ENCODE data around the gene P2RX4.
"Not testable (repeated sequence)": the region's sequence is repeated elsewhere in the genome, so short reads cannot be mapped to it uniquely, and the experiment has no call there.

P2RX4 gene

GRCh38 chr12:121189131-121189530 lies 20.8 kb upstream of the P2RX4 start:
- Histone ChIP-seq H3K36me3 (ENCODE audit: control insufficient read depth, insufficient read depth, low read length, severe bottlenecking) (no peaks in the 10 kb centered on the region), H3K4me3 (ENCODE audit: low read length) (no peak overlapping the region)

GRCh38 chr12:121189619-121190155 lies 20.2 kb upstream of the P2RX4 start:
- no peak for DNase-seq (ENCODE audit: low read depth)
- H3K9me3 ChIP-seq (ENCODE audit: control insufficient read depth, low read length), result no peaks in the 10 kb centered on the region
- H3K9ac ChIP-seq (ENCODE audit: low read length), result no peak overlapping the region
- peaks cover 12% of the 10 kb centered on the region for H3K4me1 ChIP-seq (ENCODE audit: control insufficient read depth, insufficient read depth, low read length)
- no peaks in the 10 kb centered on the region for H3K36me3 ChIP-seq (ENCODE audit: control insufficient read depth, insufficient read depth, low read length, severe bottlenecking)
- no peak overlapping the region for H3K4me3 ChIP-seq (ENCODE audit: low read length)
- H3K27me3 ChIP-seq (replicated peaks; ENCODE audit: control insufficient read depth, insufficient read depth, low read length), result no peaks in the 10 kb centered on the region

More at GRCh38 chr12:121189131-121189530, 20.8 kb upstream of the P2RX4 start:
- peaks cover 12% of the 10 kb centered on the region for H3K4me1 ChIP-seq (ENCODE audit: control insufficient read depth, insufficient read depth, low read length)
- H3K9me3 ChIP-seq (ENCODE audit: control insufficient read depth, low read length), result no peaks in the 10 kb centered on the region
- no peak overlapping the region for H3K9ac ChIP-seq (ENCODE audit: low read length)
- H3K27me3 ChIP-seq (replicated peaks; ENCODE audit: control insufficient read depth, insufficient read depth, low read length), result no peaks in the 10 kb centered on the region
- no peak for DNase-seq (ENCODE audit: low read depth)

- peaks cover 12% of the 10 kb centered on the region for H3K4me1 ChIP-seq (ENCODE audit: control insufficient read depth, insufficient read depth, low read length)
- peak overlapping the region; percentile 38 for H3K4me3 ChIP-seq (ENCODE audit: low read length)
- DNase-seq (ENCODE audit: low read depth), result peak; percentile 88
- H3K27me3 ChIP-seq (replicated peaks; ENCODE audit: control insufficient read depth, insufficient read depth, low read length), result no peaks in the 10 kb centered on the region
- H3K36me3 ChIP-seq (ENCODE audit: control insufficient read depth, insufficient read depth, low read length, severe bottlenecking), result no peaks in the 10 kb centered on the region
- peak overlapping the region; percentile 25 for H3K9ac ChIP-seq (ENCODE audit: low read length)
- H3K9me3 ChIP-seq (ENCODE audit: control insufficient read depth, low read length), result no peaks in the 10 kb centered on the region
Measured at GRCh38 chr12:121190523-121191031, 19.4 kb upstream of the P2RX4 start.

GRCh38 chr12:121191151-121191550 lies 18.8 kb upstream of the P2RX4 start:
- peak overlapping the region; percentile 38 for H3K4me3 ChIP-seq (ENCODE audit: low read length)
- no peaks in the 10 kb centered on the region for H3K27me3 ChIP-seq (replicated peaks; ENCODE audit: control insufficient read depth, insufficient read depth, low read length)
- no peak for DNase-seq (ENCODE audit: low read depth)
- no peak overlapping the region for H3K9ac ChIP-seq (ENCODE audit: low read length)
- no peaks in the 10 kb centered on the region for H3K36me3 ChIP-seq (ENCODE audit: control insufficient read depth, insufficient read depth, low read length, severe bottlenecking)
- H3K9me3 ChIP-seq (ENCODE audit: control insufficient read depth, low read length), result no peaks in the 10 kb centered on the region
- H3K4me1 ChIP-seq (ENCODE audit: control insufficient read depth, insufficient read depth, low read length), result peaks cover 12% of the 10 kb centered on the region

GRCh38 chr12:121196902-121197301 lies 13.0 kb upstream of the P2RX4 start:
- Histone ChIP-seq H3K4me1 (ENCODE audit: control insufficient read depth, insufficient read depth, low read length) (no peaks in the 10 kb centered on the region), H3K9ac (ENCODE audit: low read length) (no peak overlapping the region), H3K27me3 (replicated peaks; ENCODE audit: control insufficient read depth, insufficient read depth, low read length) (no peaks in the 10 kb centered on the region), H3K9me3 (ENCODE audit: control insufficient read depth, low read length) (no peaks in the 10 kb centered on the region), H3K36me3 (ENCODE audit: control insufficient read depth, insufficient read depth, low read length, severe bottlenecking) (no peaks in the 10 kb centered on the region), H3K4me3 (ENCODE audit: low read length) (no peak overlapping the region)
- DNase-seq (ENCODE audit: low read depth), result no peak

- no peak for DNase-seq (ENCODE audit: low read depth)
- no peaks in the 10 kb centered on the region for H3K36me3 ChIP-seq (ENCODE audit: control insufficient read depth, insufficient read depth, low read length, severe bottlenecking)
- H3K9ac ChIP-seq (ENCODE audit: low read length), result no peak overlapping the region
- H3K4me1 ChIP-seq (ENCODE audit: control insufficient read depth, insufficient read depth, low read length), result no peaks in the 10 kb centered on the region
- H3K9me3 ChIP-seq (ENCODE audit: control insufficient read depth, low read length), result no peaks in the 10 kb centered on the region
- no peaks in the 10 kb centered on the region for H3K27me3 ChIP-seq (replicated peaks; ENCODE audit: control insufficient read depth, insufficient read depth, low read length)
- H3K4me3 ChIP-seq (ENCODE audit: low read length), result no peak overlapping the region
Measured at GRCh38 chr12:121198949-121199348, 11.0 kb upstream of the P2RX4 start.

- not testable (repeated sequence) for H3K9ac ChIP-seq (ENCODE audit: low read length); H3K27me3 ChIP-seq (replicated peaks; ENCODE audit: control insufficient read depth, insufficient read depth, low read length); H3K4me1 ChIP-seq (ENCODE audit: control insufficient read depth, insufficient read depth, low read length); DNase-seq (ENCODE audit: low read depth); H3K36me3 ChIP-seq (ENCODE audit: control insufficient read depth, insufficient read depth, low read length, severe bottlenecking); H3K4me3 ChIP-seq (ENCODE audit: low read length); H3K9me3 ChIP-seq (ENCODE audit: control insufficient read depth, low read length)
Measured at GRCh38 chr12:121201140-121201539, 8.8 kb upstream of the P2RX4 start.

- no peaks in the 10 kb centered on the region for H3K36me3 ChIP-seq (ENCODE audit: control insufficient read depth, insufficient read depth, low read length, severe bottlenecking)
- H3K9me3 ChIP-seq (ENCODE audit: control insufficient read depth, low read length), result no peaks in the 10 kb centered on the region
- H3K9ac ChIP-seq (ENCODE audit: low read length), result no peak overlapping the region
- no peaks in the 10 kb centered on the region for H3K4me1 ChIP-seq (ENCODE audit: control insufficient read depth, insufficient read depth, low read length)
- H3K27me3 ChIP-seq (replicated peaks; ENCODE audit: control insufficient read depth, insufficient read depth, low read length), result no peaks in the 10 kb centered on the region
- no peak overlapping the region for H3K4me3 ChIP-seq (ENCODE audit: low read length)
- DNase-seq (ENCODE audit: low read depth), result no peak
Measured at GRCh38 chr12:121202407-121203355, 7.2 kb upstream of the P2RX4 start.

- Histone ChIP-seq H3K9me3 (ENCODE audit: control insufficient read depth, low read length) (no peaks in the 10 kb centered on the region), H3K36me3 (ENCODE audit: control insufficient read depth, insufficient read depth, low read length, severe bottlenecking) (no peaks in the 10 kb centered on the region), H3K4me3 (ENCODE audit: low read length) (no peak overlapping the region), H3K9ac (ENCODE audit: low read length) (no peak overlapping the region), H3K4me1 (ENCODE audit: control insufficient read depth, insufficient read depth, low read length) (no peaks in the 10 kb centered on the region), H3K27me3 (replicated peaks; ENCODE audit: control insufficient read depth, insufficient read depth, low read length) (no peaks in the 10 kb centered on the region)
- no peak for DNase-seq (ENCODE audit: low read depth)
Measured at GRCh38 chr12:121203482-121203881, 6.4 kb upstream of the P2RX4 start.

GRCh38 chr12:121205491-121205890 lies 4.4 kb upstream of the P2RX4 start:
- no peaks in the 10 kb centered on the region for H3K9me3 ChIP-seq (ENCODE audit: control insufficient read depth, low read length)
- DNase-seq (ENCODE audit: low read depth), result no peak
- no peak overlapping the region for H3K9ac ChIP-seq (ENCODE audit: low read length)

GRCh38 chr12:121208571-121208970 lies 1.4 kb upstream of the P2RX4 start:
- not testable (repeated sequence) for H3K4me3 ChIP-seq (ENCODE audit: low read length); H3K4me1 ChIP-seq (ENCODE audit: control insufficient read depth, insufficient read depth, low read length); H3K9ac ChIP-seq (ENCODE audit: low read length); H3K36me3 ChIP-seq (ENCODE audit: control insufficient read depth, insufficient read depth, low read length, severe bottlenecking); H3K27me3 ChIP-seq (replicated peaks; ENCODE audit: control insufficient read depth, insufficient read depth, low read length); DNase-seq (ENCODE audit: low read depth); H3K9me3 ChIP-seq (ENCODE audit: control insufficient read depth, low read length)

More at GRCh38 chr12:121205491-121205890, 4.4 kb upstream of the P2RX4 start:
- H3K27me3 ChIP-seq (replicated peaks; ENCODE audit: control insufficient read depth, insufficient read depth, low read length), result no peaks in the 10 kb centered on the region
- no peak overlapping the region for H3K4me3 ChIP-seq (ENCODE audit: low read length)
- H3K4me1 ChIP-seq (ENCODE audit: control insufficient read depth, insufficient read depth, low read length), result peaks cover 2% of the 10 kb centered on the region
- H3K36me3 ChIP-seq (ENCODE audit: control insufficient read depth, insufficient read depth, low read length, severe bottlenecking), result no peaks in the 10 kb centered on the region
